Upper lobe of right lung (tissue), 1 donor: Measurements from ENCODE around the gene EZH2. TPM values are rescaled to one million over a fixed set of nuclear protein-coding genes. Genes with fewer than 3 reads are reported as not detected.

ENCODE experiments used
- ATAC-seq: fragments of 200-7000 bp; cut with Tn5 transposase; one replicate; pipeline ENCODE4 v1.9.1; 2020; ENCODE audit warnings: mild to moderate bottlenecking, moderate library complexity
- DNase-seq: peaks from one replicate; pipeline ENCODE4 v3.0.0-alpha.2; 2020
- H3K27ac ChIP-seq: fragments of 200-600 bp; one replicate; pipeline ENCODE4 v1.8.0; 2022
- H3K27me3 ChIP-seq: fragments of 200-600 bp; one replicate; pipeline ENCODE4 v1.8.0; 2022; ENCODE audit warnings: mild to moderate bottlenecking
- H3K36me3 ChIP-seq: fragments of 200-600 bp; one replicate; pipeline ENCODE4 v1.8.0; 2022
- H3K4me1 ChIP-seq: fragments of 200-600 bp; one replicate; pipeline ENCODE4 v1.8.0; 2022
- H3K4me3 ChIP-seq: fragments of 200-600 bp; one replicate; pipeline ENCODE4 v1.8.0; 2022; ENCODE audit warnings: mild to moderate bottlenecking
- H3K9me3 ChIP-seq: fragments of 200-600 bp; one replicate; pipeline ENCODE4 v1.8.0; 2022
- CTCF ChIP-seq: fragments of 200-600 bp; IDR thresholded peaks from one replicate; pipeline ENCODE4 v1.8.0; 2022; ENCODE audit warnings: antibody characterized with exemption
- intact Hi-C: fragments of 100-400 bp; cut with DNase I; formaldehyde crosslinking; loops from one replicate; pipeline ENCODE4 v1.11.0; 2022
- total RNA-seq: library from RNA; stranded (reverse); fragmentation: NEBNext Ultra II Directional; extraction: Animal tissue kit (Norgen Biotek cat#: 25700); gene quantifications from one replicate; pipeline ENCODE4 v1.2.1, GENCODE V29; 2021
- donor health status: DM: no; HTN: yes; CAD: no; lungs with severe emphysema.

EZH2 gene
- total RNA-seq, 1 donor from 2014 or later, result 3.7 TPM

DNA sequence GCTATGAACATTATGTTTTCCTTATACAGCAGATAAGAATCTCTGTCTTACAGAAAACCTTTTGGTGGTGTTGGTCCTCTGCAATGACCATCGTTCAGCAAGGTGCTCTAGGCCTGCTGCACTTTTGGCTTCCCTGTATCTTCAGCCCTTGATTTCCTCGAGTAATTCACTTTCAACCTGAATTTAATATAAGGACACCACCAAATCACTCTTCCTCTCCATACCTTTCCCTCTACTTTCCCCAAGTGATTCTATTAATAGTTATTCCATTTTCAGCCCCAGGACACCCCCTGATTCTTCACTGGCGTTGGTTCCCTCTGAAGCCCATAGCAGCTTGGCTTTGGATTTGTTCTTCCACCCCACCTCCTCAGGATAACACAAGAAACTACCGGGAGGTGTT lies 72.2 kb downstream of the EZH2 start:
- ATAC-seq, result no peak
- no peak for DNase-seq
- no peak for TF ChIP-seq CTCF
- H3K27ac ChIP-seq, result no peak overlapping the region
- intact Hi-C loops, result no loop called here
- H3K27me3 ChIP-seq, result no peaks in the 10 kb centered on the region
- H3K36me3 ChIP-seq, result peaks cover 4% of the 10 kb centered on the region
- H3K4me1 ChIP-seq, result no peaks in the 10 kb centered on the region
- no peaks in the 10 kb centered on the region for H3K9me3 ChIP-seq
- no peak overlapping the region for H3K4me3 ChIP-seq

- H3K4me1 ChIP-seq, result no peaks in the 10 kb centered on the region
- ATAC-seq (no peak), DNase-seq (no peak)
- H3K36me3 ChIP-seq, result peaks cover 4% of the 10 kb centered on the region
- TF ChIP-seq CTCF, result no peak
- no peak overlapping the region for H3K27ac ChIP-seq
- no peaks in the 10 kb centered on the region for H3K27me3 ChIP-seq
- intact Hi-C loops, result no loop called here
- H3K9me3 ChIP-seq, result no peaks in the 10 kb centered on the region
- no peak overlapping the region for H3K4me3 ChIP-seq
Measured at GRCh38 chr7:148809856-148810255, 74.2 kb downstream of the EZH2 start.

- TF ChIP-seq CTCF, result no peak
- DNase-seq, result no peak
- no peak for ATAC-seq
- H3K9me3 ChIP-seq, result no peaks in the 10 kb centered on the region
- H3K27me3 ChIP-seq, result no peaks in the 10 kb centered on the region
- no peaks in the 10 kb centered on the region for H3K4me1 ChIP-seq
- intact Hi-C loops, result no loop called here
- H3K27ac ChIP-seq, result no peak overlapping the region
- H3K36me3 ChIP-seq, result peaks cover 4% of the 10 kb centered on the region
- no peak overlapping the region for H3K4me3 ChIP-seq
Measured at GRCh38 chr7:148807436-148807835, 76.7 kb downstream of the EZH2 start.

GRCh38 chr7:148806187-148806586 lies 77.9 kb downstream of the EZH2 start:
- ATAC-seq, result no peak
- Histone ChIP-seq H3K36me3 (peaks cover 14% of the 10 kb centered on the region), H3K4me1 (no peaks in the 10 kb centered on the region)

DNA sequence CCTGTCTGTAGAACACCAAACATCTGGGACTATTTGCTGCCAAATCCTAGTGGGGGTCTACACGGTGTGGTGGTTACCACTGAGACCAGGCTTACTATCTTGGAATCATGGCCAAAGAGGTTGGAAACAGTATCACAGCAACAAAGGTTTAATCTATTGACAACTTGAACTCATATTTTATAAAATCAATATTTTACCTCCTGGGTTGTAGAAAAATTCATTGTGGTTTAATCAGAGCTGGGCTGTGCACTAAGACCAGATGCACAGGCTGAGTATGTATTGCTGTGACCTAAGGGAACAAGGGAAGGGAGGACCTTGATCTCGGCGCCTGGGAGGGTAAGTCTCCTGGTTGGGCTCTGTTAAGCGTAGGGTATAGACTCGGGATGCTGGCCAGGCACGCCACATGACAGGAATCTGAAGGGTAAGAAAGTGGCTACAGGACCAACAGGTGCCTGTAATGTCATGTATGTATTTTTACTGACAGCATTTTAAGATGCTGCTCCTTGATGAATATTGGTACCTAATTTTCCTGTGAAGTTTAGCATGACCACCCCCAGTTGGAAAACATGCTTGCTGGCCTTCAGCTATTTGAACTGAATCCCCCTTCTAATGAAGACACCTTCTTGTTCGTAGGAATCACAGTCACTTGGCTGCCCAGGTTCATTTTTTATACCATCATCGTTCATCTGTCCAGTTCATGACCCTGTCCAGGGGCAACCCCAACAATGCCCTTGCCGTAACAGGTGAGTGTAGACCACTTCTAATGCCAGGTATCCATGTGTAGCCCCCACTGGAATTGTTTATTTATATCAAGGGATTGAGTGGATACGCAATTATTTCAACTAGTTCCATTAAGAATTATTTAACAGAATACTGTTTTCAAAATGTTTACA lies 79.5 kb downstream of the EZH2 start:
- Histone ChIP-seq H3K27ac (no peak overlapping the region), H3K36me3 (peaks cover 30% of the 10 kb centered on the region), H3K9me3 (no peaks in the 10 kb centered on the region), H3K27me3 (no peaks in the 10 kb centered on the region), H3K4me1 (no peaks in the 10 kb centered on the region), H3K4me3 (no peak overlapping the region)
- DNase-seq, result no peak
- intact Hi-C loops, result no loop called here
- TF ChIP-seq CTCF, result no peak
- no peak for ATAC-seq

More at GRCh38 chr7:148806187-148806586, 77.9 kb downstream of the EZH2 start:
- intact Hi-C loops, result no loop called here
- no peak overlapping the region for H3K27ac ChIP-seq
- TF ChIP-seq CTCF, result no peak
- H3K4me3 ChIP-seq, result no peak overlapping the region
- no peak for DNase-seq
- H3K27me3 ChIP-seq, result no peaks in the 10 kb centered on the region
- H3K9me3 ChIP-seq, result no peaks in the 10 kb centered on the region
